ENCODE measurements around the gene ADAMTS7. TPM values are rescaled to one million over a fixed set of nuclear protein-coding genes. Genes with fewer than 3 reads are reported as not detected.

The ADAMTS7 gene
- total RNA-seq, 1 experiment from 2014 or later, result 1.1 TPM

- Histone ChIP-seq H3K27me3 (replicated peaks; ENCODE audit: control insufficient read depth, insufficient read depth, low read length) (no peaks in the 10 kb centered on the region), H3K4me1 (no peaks in the 10 kb centered on the region), H3K36me3 (ENCODE audit: control insufficient read depth, insufficient read depth, low read length) (no peaks in the 10 kb centered on the region), H3K4me3 (ENCODE audit: low read depth, low read length) (no peak overlapping the region), H3K9me3 (no peaks in the 10 kb centered on the region)
- H3K27me3 Mint-ChIP-seq (ENCODE audit: insufficient read depth, unreplicated experiment), result no peaks in the 10 kb centered on the region
- DNase-seq, result no peak
- H3K4me3 Mint-ChIP-seq (ENCODE audit: unreplicated experiment), result no peak overlapping the region
- CTCF ChIA-PET, result no interaction called here
- H3K27ac Mint-ChIP-seq (ENCODE audit: unreplicated experiment), result no peak overlapping the region
- TF ChIP-seq, protein P1, sequence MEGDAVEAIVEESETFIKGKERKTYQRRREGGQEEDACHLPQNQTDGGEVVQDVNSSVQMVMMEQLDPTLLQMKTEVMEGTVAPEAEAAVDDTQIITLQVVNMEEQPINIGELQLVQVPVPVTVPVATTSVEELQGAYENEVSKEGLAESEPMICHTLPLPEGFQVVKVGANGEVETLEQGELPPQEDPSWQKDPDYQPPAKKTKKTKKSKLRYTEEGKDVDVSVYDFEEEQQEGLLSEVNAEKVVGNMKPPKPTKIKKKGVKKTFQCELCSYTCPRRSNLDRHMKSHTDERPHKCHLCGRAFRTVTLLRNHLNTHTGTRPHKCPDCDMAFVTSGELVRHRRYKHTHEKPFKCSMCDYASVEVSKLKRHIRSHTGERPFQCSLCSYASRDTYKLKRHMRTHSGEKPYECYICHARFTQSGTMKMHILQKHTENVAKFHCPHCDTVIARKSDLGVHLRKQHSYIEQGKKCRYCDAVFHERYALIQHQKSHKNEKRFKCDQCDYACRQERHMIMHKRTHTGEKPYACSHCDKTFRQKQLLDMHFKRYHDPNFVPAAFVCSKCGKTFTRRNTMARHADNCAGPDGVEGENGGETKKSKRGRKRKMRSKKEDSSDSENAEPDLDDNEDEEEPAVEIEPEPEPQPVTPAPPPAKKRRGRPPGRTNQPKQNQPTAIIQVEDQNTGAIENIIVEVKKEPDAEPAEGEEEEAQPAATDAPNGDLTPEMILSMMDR (IDR thresholded peaks at IDR 0.05; ENCODE audit: insufficient read depth in 1 of 2, low read depth in 1 of 2, low read length in 1 of 2, severe bottlenecking in 1 of 2, unreplicated experiment in 1 of 2), result no peak
- no peaks in the 10 kb centered on the region for H3K36me3 Mint-ChIP-seq (ENCODE audit: insufficient read depth, unreplicated experiment)
- intact Hi-C loops (cut with micrococcal nuclease; ENCODE audit: unreplicated experiment), result no loop called here
- POLR2A ChIA-PET, result no interaction called here
- H3K4me1 Mint-ChIP-seq (ENCODE audit: low read depth, unreplicated experiment), result no peaks in the 10 kb centered on the region
- no TSS peak for BruUV-seq (replicated peaks)
- H3K9me3 Mint-ChIP-seq (ENCODE audit: unreplicated experiment), result no peaks in the 10 kb centered on the region
Measured at GRCh38 chr15:78838489-78838888, 27.2 kb upstream of the ADAMTS7 start.

- BruUV-seq (replicated peaks), result no TSS peak
- intact Hi-C loops (cut with micrococcal nuclease; ENCODE audit: unreplicated experiment), result no loop called here
- Histone ChIP-seq H3K9me3 (no peaks in the 10 kb centered on the region), H3K36me3 (ENCODE audit: control insufficient read depth, insufficient read depth, low read length) (no peaks in the 10 kb centered on the region), H3K27me3 (replicated peaks; ENCODE audit: control insufficient read depth, insufficient read depth, low read length) (no peaks in the 10 kb centered on the region), H3K4me3 (ENCODE audit: low read depth, low read length) (no peak overlapping the region), H3K4me1 (no peaks in the 10 kb centered on the region)
- ChIA-PET POLR2A (no interaction called here), CTCF (interaction anchor here (0.7 kb wide), 2 partner anchors 36 to 538 kb away, joined by 3 to 4 read pairs; partner anchors contain the start of gene SKIC8)
- TF ChIP-seq, protein P1 (IDR thresholded peaks at IDR 0.05; ENCODE audit: insufficient read depth in 1 of 2, low read depth in 1 of 2, low read length in 1 of 2, severe bottlenecking in 1 of 2, unreplicated experiment in 1 of 2), result no peak
- no peak overlapping the region for H3K27ac Mint-ChIP-seq (ENCODE audit: unreplicated experiment)
- H3K9me3 Mint-ChIP-seq (ENCODE audit: unreplicated experiment), result no peaks in the 10 kb centered on the region
- H3K36me3 Mint-ChIP-seq (ENCODE audit: insufficient read depth, unreplicated experiment), result no peaks in the 10 kb centered on the region
- no peak overlapping the region for H3K4me3 Mint-ChIP-seq (ENCODE audit: unreplicated experiment)
- H3K4me1 Mint-ChIP-seq (ENCODE audit: low read depth, unreplicated experiment), result no peaks in the 10 kb centered on the region
- no peak for DNase-seq
- peaks cover 3% of the 10 kb centered on the region for H3K27me3 Mint-ChIP-seq (ENCODE audit: insufficient read depth, unreplicated experiment)
Measured at GRCh38 chr15:78837543-78837942, 26.3 kb upstream of the ADAMTS7 start.

GRCh38 chr15:78837131-78837530 lies 25.9 kb upstream of the ADAMTS7 start:
- Mint-ChIP-seq H3K27me3 (ENCODE audit: insufficient read depth, unreplicated experiment) (peaks cover 3% of the 10 kb centered on the region), H3K4me3 (ENCODE audit: unreplicated experiment) (no peak overlapping the region), H3K4me1 (ENCODE audit: low read depth, unreplicated experiment) (no peaks in the 10 kb centered on the region), H3K9me3 (ENCODE audit: unreplicated experiment) (no peaks in the 10 kb centered on the region), H3K36me3 (ENCODE audit: insufficient read depth, unreplicated experiment) (no peaks in the 10 kb centered on the region), H3K27ac (ENCODE audit: unreplicated experiment) (no peak overlapping the region)
- BruUV-seq (replicated peaks), result no TSS peak
- POLR2A ChIA-PET, result no interaction called here
- DNase-seq, result no peak
- intact Hi-C loops (cut with micrococcal nuclease; ENCODE audit: unreplicated experiment), result no loop called here
- Histone ChIP-seq H3K9me3 (no peaks in the 10 kb centered on the region), H3K36me3 (ENCODE audit: control insufficient read depth, insufficient read depth, low read length) (no peaks in the 10 kb centered on the region), H3K4me1 (no peaks in the 10 kb centered on the region), H3K27me3 (replicated peaks; ENCODE audit: control insufficient read depth, insufficient read depth, low read length) (no peaks in the 10 kb centered on the region), H3K4me3 (ENCODE audit: low read depth, low read length) (no peak overlapping the region)
- CTCF ChIA-PET, result interaction anchor here (0.7 kb wide), 2 partner anchors 37 to 538 kb away, joined by 3 to 4 read pairs; partner anchors contain the start of gene SKIC8
- TF ChIP-seq, protein P1 (IDR thresholded peaks at IDR 0.05; ENCODE audit: insufficient read depth in 1 of 2, low read depth in 1 of 2, low read length in 1 of 2, severe bottlenecking in 1 of 2, unreplicated experiment in 1 of 2), result no peak

Data from Caco-2 (cell line).